Measurements from ENCODE around the gene WDR83.
"Not testable (repeated sequence)": the region's sequence is repeated elsewhere in the genome, so short reads cannot be mapped to it uniquely, and the experiment has no call there.

WDR83 gene

GRCh38 chr19:12656899-12657571, 9.6 kb upstream of the WDR83 start:
- no peak for DNase-seq

GRCh38 chr19:12657966-12658365, 8.6 kb upstream of the WDR83 start:
- no peak for DNase-seq

GRCh38 chr19:12660980-12661379, 5.6 kb upstream of the WDR83 start:
- no peak for DNase-seq

GRCh38 chr19:12664406-12665280, 2.0 kb upstream of the WDR83 start:
- peak; percentile 76 for DNase-seq

GRCh38 chr19:12665281-12665573, 1.4 kb upstream of the WDR83 start:
- no peak for DNase-seq

GRCh38 chr19:12665671-12666264, 839 bp upstream of the WDR83 start:
- DNase-seq = peak; percentile 52

GRCh38 chr19:12667731-12668302, 1.2 kb downstream of the WDR83 start:
- DNase-seq = no peak

- DNase-seq = no peak
Measured at GRCh38 chr19:12668346-12668745, 1.7 kb downstream of the WDR83 start.

GRCh38 chr19:12668932-12669269, 2.3 kb downstream of the WDR83 start:
- DNase-seq = no peak

GRCh38 chr19:12669270-12670158, 2.9 kb downstream of the WDR83 start:
- DNase-seq = peak; percentile 85

- DNase-seq = peak; percentile 53
Measured at GRCh38 chr19:12670159-12670928, 3.7 kb downstream of the WDR83 start.

GRCh38 chr19:12672744-12673143, 6.1 kb downstream of the WDR83 start:
- no peak for DNase-seq

GRCh38 chr19:12675399-12675798, 8.8 kb downstream of the WDR83 start:
- no peak for DNase-seq

- peak; percentile 46 for DNase-seq
Measured at GRCh38 chr19:12675940-12676339, 9.3 kb downstream of the WDR83 start.

- DNase-seq = peak; percentile 95
Measured at GRCh38 chr19:12676384-12676792, 9.8 kb downstream of the WDR83 start.

GRCh38 chr19:12676928-12677327, 10.3 kb downstream of the WDR83 start:
- DNase-seq = peak; percentile 49

GRCh38 chr19:12678039-12678438, 11.4 kb downstream of the WDR83 start:
- DNase-seq = not testable (repeated sequence)

- peak; percentile 47 for DNase-seq
Measured at GRCh38 chr19:12680034-12680433, 13.4 kb downstream of the WDR83 start.

GRCh38 chr19:12681074-12681987, 14.7 kb downstream of the WDR83 start, which contains the start of gene DHPS:
Gene DHPS, minus strand, starts transcription at chr19:12681880. Its CDS starts 114 bp downstream, at chr19:12681766.
- DNase-seq = peak; percentile 99

GRCh38 chr19:12685831-12686230, 19.2 kb downstream of the WDR83 start:
- no peak for DNase-seq
